GM19239 (cell line): ENCODE measurements around the gene C17orf78.
A peak's percentile ranks its signal among the peaks of the same experiment; 100 is the strongest.
"Not testable (repeated sequence)": the region's sequence is repeated elsewhere in the genome, so short reads cannot be mapped to it uniquely, and the experiment has no call there.

Experiments
- DNase-seq: peaks from one replicate; pipeline ENCODE4 v3.0.0; 2011; ENCODE audit warnings: low spot score; ENCODE audit not compliant: insufficient read length
- FAIRE-seq: peaks from 2 replicates; lab custom pipeline; 2011; peaks lifted over from hg19 to GRCh38; lab: Jason Lieb, UNC

Gene C17orf78

GRCh38 chr17:37429453-37429852 is 53.7 kb downstream of the C17orf78 start:
- no peak for FAIRE-seq

GRCh38 chr17:37430051-37430627 is 54.4 kb downstream of the C17orf78 start:
- FAIRE-seq (no peak), DNase-seq (no peak)

More at GRCh38 chr17:37429453-37429852, 53.7 kb downstream of the C17orf78 start:
- no peak for DNase-seq

GRCh38 chr17:37432671-37433070 is 56.9 kb downstream of the C17orf78 start:
- FAIRE-seq (no peak), DNase-seq (no peak)

GRCh38 chr17:37438141-37438540 is 62.4 kb downstream of the C17orf78 start:
- DNase-seq (no peak), FAIRE-seq (no peak)

GRCh38 chr17:37440424-37440823 is 64.6 kb downstream of the C17orf78 start:
- FAIRE-seq = no peak

GRCh38 chr17:37441369-37442014 is 65.7 kb downstream of the C17orf78 start:
- peak; percentile 22 for DNase-seq
- not testable (repeated sequence) for FAIRE-seq

More at GRCh38 chr17:37440424-37440823, 64.6 kb downstream of the C17orf78 start:
- no peak for DNase-seq
